GM12878 (cell line): ENCODE data around the gene YBX3.

Source experiments
- BMI1 ChIP-seq: fragments of 450-650 bp; IDR thresholded peaks from 2 replicates; pipeline ENCODE4 v1.6.1; 2016; ENCODE audit warnings: mild to moderate bottlenecking, moderate library complexity, borderline replicate concordance
- CBX3 ChIP-seq: fragments of 200-600 bp; sonication (generic); IDR thresholded peaks from 2 replicates; pipeline ENCODE4 v1.6.1; 2016; ENCODE audit warnings: low read depth, borderline replicate concordance
- CBX5 ChIP-seq: sonication (generic); IDR thresholded peaks from 2 replicates; pipeline ENCODE4 v1.6.1; 2016; ENCODE audit warnings: low read depth, moderate library complexity, mild to moderate bottlenecking, inconsistent platforms
- CEBPB ChIP-seq, 2 experiments: fragments of 150-350 bp in 1 of 2; IDR thresholded peaks; 2 replicates each; pipeline ENCODE4 v1.6.1; 2012 to 2014; ENCODE audit warnings: low read depth in 2 of 2, low read length in 2 of 2, borderline replicate concordance in 1 of 2, inconsistent platforms in 1 of 2
- EZH2 ChIP-seq: IDR thresholded peaks from 2 replicates; pipeline ENCODE4 v1.6.1; 2012; ENCODE audit warnings: low read depth, mild to moderate bottlenecking, control low read depth, inconsistent platforms, low read length, borderline replicate concordance; ENCODE audit not compliant: control insufficient read depth
- NRF1 ChIP-seq: conservative IDR thresholded peaks from 2 replicates; pipeline ENCODE4 v1.6.1; 2011; ENCODE audit warnings: mild to moderate bottlenecking, low read depth, low read length, improper control_type of control experiment
- POLR2A ChIP-seq: IDR thresholded peaks from 2 replicates; pipeline ENCODE4 v1.6.1; 2011; ENCODE audit warnings: low read depth, mild to moderate bottlenecking, low read length
- SMAD1 ChIP-seq: fragments of 450-650 bp; IDR thresholded peaks from 2 replicates; pipeline ENCODE4 v1.6.1; 2018; ENCODE audit warnings: mild to moderate bottlenecking, low read depth; ENCODE audit not compliant: partially characterized antibody
- SUZ12 ChIP-seq: fragments of 200-600 bp; sonication (generic); IDR thresholded peaks from one replicate; pipeline ENCODE4 v1.6.1; 2018; ENCODE audit warnings: antibody characterized with exemption, mild to moderate bottlenecking; ENCODE audit not compliant: unreplicated experiment
- TF ChIP-seq, protein P1 (sequence below), 3 experiments: IDR thresholded peaks in 2 of 3; conservative IDR thresholded peaks in 1 of 3; 2 replicates each; pipeline ENCODE4 v1.5.1; 2011; ENCODE audit warnings: low read depth in 3 of 3, low read length in 3 of 3, mild to moderate bottlenecking in 3 of 3, control low read depth in 2 of 3, moderate library complexity in 2 of 3, inconsistent platforms in 1 of 3, mixed read lengths in 1 of 3; ENCODE audit not compliant: control insufficient read depth in 2 of 3, insufficient read depth in 1 of 3; ENCODE audit errors: extremely low read depth in 1 of 3
- TF ChIP-seq, protein P2 (sequence below): IDR thresholded peaks from 2 replicates; pipeline ENCODE4 v1.6.1; 2011; ENCODE audit warnings: low read depth, low read length, improper control_type of control experiment, borderline replicate concordance
- TF ChIP-seq, protein P3 (sequence below): fragments of 450-650 bp; IDR thresholded peaks from 2 replicates; pipeline ENCODE4 v1.6.1; 2017; ENCODE audit warnings: mild to moderate bottlenecking

DNA sequence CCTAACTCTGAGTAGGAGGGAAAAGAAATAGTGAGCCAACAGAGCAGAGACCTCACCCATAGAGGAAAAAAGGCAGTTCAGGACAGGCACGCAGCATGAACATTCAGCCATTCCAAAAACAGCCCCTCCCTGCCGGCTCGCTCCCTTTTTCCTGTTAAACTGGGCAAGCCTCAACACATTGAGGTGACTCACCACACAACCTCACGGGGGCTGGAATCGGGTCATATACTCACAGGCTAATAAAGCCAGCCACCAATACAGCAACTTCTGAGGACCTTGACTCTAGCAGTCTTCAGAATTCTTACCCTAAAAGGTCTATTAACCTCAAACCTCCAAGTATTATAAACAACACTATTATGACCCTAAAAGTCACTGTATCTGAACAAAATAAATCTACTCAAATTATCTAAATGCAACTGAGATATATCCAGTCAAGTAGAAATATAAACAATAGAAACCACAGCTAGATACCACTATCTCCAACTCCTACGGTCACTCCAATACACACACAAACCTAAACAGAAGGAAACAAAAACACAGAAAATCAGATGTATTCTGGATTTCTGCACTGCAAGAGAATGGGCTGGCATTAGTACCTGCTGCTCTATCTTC lies 6.3 kb downstream of the YBX3 start:
- no peak for TF ChIP-seq SUZ12
- TF ChIP-seq EZH2: no peak
- no peak for TF ChIP-seq NRF1
- TF ChIP-seq, protein P1, sequence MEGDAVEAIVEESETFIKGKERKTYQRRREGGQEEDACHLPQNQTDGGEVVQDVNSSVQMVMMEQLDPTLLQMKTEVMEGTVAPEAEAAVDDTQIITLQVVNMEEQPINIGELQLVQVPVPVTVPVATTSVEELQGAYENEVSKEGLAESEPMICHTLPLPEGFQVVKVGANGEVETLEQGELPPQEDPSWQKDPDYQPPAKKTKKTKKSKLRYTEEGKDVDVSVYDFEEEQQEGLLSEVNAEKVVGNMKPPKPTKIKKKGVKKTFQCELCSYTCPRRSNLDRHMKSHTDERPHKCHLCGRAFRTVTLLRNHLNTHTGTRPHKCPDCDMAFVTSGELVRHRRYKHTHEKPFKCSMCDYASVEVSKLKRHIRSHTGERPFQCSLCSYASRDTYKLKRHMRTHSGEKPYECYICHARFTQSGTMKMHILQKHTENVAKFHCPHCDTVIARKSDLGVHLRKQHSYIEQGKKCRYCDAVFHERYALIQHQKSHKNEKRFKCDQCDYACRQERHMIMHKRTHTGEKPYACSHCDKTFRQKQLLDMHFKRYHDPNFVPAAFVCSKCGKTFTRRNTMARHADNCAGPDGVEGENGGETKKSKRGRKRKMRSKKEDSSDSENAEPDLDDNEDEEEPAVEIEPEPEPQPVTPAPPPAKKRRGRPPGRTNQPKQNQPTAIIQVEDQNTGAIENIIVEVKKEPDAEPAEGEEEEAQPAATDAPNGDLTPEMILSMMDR (IDR thresholded peaks at IDR 0.05 in 2 of 3, conservative IDR thresholded peaks at IDR 0.05 in 1 of 3; ENCODE audit: control insufficient read depth in 2 of 3, extremely low read depth in 1 of 3, insufficient read depth in 1 of 3, low read depth in 3 of 3, low read length in 3 of 3): no peak
- TF ChIP-seq SMAD1: no peak
- TF ChIP-seq CBX5: no peak
- TF ChIP-seq BMI1: no peak
- TF ChIP-seq CBX3: no peak
- TF ChIP-seq, protein P2, sequence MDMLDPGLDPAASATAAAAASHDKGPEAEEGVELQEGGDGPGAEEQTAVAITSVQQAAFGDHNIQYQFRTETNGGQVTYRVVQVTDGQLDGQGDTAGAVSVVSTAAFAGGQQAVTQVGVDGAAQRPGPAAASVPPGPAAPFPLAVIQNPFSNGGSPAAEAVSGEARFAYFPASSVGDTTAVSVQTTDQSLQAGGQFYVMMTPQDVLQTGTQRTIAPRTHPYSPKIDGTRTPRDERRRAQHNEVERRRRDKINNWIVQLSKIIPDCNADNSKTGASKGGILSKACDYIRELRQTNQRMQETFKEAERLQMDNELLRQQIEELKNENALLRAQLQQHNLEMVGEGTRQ: no peak
- TF ChIP-seq, protein P3, sequence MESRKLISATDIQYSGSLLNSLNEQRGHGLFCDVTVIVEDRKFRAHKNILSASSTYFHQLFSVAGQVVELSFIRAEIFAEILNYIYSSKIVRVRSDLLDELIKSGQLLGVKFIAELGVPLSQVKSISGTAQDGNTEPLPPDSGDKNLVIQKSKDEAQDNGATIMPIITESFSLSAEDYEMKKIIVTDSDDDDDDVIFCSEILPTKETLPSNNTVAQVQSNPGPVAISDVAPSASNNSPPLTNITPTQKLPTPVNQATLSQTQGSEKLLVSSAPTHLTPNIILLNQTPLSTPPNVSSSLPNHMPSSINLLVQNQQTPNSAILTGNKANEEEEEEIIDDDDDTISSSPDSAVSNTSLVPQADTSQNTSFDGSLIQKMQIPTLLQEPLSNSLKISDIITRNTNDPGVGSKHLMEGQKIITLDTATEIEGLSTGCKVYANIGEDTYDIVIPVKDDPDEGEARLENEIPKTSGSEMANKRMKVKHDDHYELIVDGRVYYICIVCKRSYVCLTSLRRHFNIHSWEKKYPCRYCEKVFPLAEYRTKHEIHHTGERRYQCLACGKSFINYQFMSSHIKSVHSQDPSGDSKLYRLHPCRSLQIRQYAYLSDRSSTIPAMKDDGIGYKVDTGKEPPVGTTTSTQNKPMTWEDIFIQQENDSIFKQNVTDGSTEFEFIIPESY: no peak
- no peak for TF ChIP-seq CEBPB (IDR thresholded peaks at IDR 0.05; ENCODE audit: borderline replicate concordance in 1 of 2, low read depth in 2 of 2, low read length in 2 of 2)
- no peak for TF ChIP-seq POLR2A
